HG03571 (cell line): ENCODE results near the gene SERPIND1.
"Not testable (repeated sequence)": the region's sequence is repeated elsewhere in the genome, so short reads cannot be mapped to it uniquely, and the experiment has no call there.

Experiments used
- ATAC-seq: cut with Tn5 transposase; IDR thresholded peaks from one replicate; pipeline ENCODE4 v1.9.1; 2021; ENCODE audit not compliant: unreplicated experiment

Gene SERPIND1

DNA sequence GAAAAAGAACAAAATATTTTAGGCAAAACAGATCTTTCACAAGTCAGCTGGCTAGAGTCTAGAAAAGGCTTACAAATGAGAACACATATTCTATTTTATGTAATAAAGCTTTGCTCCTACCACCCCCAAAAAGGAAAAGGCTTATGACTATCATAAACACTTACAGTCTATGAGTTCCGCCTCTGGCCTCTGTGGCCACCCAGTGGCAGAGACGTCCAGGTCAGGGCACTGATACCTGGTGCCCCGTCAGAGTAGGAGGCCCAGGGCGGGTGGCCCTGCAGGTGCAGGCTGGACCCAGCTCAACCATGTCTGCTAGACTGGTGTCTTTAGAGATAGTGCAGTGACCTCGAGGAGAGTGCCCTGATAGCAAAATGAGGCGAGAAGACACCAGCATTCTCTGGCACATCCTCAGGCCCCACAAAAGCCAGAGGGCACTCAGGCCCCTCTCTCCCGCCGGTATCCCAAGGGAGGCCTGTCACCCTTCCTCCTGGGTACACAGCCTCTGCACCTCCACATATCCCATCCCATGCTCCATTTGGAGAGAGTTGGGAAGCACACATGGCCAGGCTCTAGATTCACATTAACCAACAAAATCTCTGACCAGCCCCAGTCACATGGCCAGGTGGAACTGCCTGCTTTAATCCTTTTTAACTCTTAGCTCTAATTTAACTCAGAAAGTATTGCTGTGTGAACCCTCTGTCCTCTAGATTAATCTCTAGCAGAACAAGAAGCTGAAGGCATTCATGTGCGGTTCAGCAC lies 27.3 kb upstream of the SERPIND1 start:
- ATAC-seq, result no peak

DNA sequence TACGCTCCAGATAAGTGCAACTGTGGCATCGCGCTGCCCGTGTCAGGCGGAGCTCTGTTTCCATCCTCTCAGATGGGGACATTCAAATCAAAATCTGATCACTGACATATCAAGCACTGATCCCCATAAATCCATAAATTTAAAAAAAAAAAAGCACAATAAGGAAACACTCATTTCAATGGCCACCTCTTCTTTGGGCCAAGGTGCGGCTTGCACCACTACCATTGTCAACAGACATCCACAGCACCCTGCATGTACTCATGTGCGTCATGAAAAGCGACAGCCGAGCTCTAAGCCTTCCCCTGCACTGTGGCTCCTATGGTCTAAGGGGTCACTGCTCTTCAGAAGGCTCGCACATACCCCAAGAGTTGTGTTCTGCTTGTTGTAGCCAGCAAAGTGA lies 26.7 kb upstream of the SERPIND1 start:
- no peak for ATAC-seq

DNA sequence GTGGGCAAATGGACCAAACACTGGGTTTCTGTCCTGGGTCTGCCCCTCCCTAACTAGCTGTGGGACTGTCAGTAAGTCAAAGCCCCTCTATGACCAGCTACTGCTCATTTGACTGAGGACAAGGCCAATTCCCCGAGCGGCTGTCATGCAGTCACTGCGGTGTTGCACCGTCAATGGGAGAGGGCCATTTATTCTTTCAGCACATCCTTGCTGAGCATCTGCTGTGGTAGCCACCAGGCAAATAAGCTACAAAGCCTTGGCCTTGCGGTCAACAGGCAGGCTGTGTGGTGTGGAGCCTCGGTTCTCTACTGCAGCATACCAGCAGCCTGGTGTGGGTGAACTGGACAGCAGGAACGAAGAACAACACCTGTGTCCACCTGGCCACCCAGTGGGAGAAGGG lies 25.8 kb upstream of the SERPIND1 start:
- no peak for ATAC-seq

DNA sequence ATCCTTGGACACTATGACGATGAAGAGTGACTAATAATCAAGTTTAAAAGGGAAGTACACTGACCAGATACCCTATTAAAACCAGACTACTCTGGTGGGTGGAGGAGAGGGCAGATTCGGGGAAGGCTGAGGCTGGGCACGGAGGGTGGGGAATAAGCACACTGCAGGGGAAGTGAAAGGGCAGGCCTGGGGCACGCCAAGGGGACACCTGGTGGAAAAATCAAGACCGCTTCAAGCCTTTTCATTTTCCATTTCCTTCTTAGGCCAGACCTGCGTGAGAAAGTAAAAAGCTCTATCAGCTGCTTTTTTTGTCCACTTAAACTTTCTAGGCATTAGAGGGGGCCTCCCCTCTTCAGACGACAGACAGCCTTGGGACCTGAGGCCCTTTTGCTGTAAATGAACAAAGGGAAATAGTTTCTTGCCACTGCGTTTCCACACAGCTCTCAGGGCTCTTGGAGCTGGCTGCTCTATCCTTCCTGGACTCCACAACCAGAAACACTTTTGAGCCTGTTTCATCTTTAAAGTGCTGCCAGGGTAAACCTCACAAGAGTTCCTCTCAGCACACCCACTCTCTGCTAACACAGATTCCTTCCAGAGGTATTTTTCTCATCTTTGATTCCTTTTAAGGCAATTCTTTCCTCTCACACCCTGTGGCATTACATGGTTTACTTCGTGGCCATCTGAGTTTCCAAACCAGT lies 25.0 kb upstream of the SERPIND1 start:
- ATAC-seq, result peak; percentile 39

DNA sequence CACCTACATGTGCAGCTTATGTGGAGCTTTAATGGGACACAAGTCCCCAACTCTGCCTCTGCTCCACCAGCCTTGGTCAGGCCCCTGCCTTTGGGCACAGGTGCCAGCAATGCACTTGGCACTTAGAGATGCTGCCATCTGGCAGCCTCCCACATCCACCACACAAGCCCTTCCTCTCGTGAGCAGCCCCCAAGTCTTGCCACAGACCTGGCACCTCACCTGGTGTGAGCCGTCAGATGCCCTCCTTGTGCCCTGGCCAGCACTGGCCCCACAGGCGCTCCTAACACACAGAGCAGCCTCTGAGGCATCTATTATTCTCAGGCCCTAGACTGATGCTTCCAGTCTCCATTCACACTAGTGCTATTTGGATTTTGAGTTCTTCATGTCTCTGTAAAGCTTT lies 24.5 kb upstream of the SERPIND1 start:
- no peak for ATAC-seq

DNA sequence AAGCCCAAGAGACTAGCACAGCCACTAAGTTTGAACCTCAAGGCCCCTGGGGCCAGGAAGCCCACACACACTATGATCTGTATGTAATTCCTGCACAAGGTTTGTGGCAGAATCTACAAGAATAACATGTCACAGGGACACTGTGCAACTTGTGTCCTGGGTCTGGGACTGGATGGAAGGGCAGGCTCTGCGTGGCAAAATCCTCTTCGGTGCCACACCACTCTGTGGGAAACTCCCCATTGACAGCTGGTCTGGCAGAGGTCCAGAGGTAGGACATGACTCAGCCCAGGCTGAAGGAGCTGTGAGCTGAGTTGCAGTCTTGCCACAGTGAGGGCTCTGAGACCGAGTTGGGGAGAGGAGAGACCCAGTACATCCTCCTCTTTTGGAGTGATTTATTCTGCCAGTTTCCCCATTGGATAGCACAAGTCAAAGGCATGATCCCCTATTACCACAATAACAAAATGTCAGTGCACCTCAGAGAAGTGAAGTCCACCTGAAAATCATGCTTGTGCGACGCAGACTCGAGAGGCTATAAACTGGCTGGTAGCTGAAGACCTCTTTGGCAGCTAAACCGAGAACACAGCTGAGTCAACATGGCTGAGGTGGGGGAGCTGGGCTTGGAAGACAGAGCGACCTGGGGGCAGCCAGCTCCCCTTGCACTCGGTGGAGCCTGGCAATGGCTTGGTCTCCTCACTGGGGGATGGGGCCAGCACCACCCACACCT lies 23.3 kb upstream of the SERPIND1 start:
- ATAC-seq, result peak; percentile 52

DNA sequence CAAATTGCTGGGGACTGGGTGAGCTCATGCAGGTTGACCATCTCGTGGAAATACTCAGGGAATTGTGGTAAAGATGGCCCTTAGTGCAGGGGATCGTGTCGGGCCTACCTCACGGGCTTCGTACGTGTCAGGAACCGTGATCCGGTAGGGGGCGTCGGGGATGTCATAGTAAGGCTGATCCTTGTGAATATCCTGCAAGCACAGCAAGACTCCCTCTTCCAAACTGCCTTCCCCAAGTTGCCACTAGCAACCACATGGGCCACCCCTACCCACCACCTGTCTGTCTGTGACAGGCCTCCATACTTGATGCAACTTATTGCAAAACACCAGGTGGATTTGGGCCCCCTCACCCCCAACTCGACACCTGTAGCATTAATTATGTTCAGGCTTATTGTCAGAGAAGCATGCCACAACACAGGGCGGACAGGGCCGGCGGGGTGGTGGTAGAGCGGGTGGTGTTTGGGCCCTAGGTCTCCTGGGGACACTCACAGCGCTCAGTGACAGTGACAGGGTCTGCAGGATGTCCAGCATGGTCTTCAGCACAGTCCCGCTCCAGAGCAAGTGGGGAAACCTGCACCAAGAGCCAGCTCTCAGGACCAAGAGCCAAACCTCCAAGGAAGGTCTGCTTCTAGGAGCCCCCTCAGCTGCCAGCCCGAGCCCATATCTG lies 22.6 kb upstream of the SERPIND1 start:
- no peak for ATAC-seq

DNA sequence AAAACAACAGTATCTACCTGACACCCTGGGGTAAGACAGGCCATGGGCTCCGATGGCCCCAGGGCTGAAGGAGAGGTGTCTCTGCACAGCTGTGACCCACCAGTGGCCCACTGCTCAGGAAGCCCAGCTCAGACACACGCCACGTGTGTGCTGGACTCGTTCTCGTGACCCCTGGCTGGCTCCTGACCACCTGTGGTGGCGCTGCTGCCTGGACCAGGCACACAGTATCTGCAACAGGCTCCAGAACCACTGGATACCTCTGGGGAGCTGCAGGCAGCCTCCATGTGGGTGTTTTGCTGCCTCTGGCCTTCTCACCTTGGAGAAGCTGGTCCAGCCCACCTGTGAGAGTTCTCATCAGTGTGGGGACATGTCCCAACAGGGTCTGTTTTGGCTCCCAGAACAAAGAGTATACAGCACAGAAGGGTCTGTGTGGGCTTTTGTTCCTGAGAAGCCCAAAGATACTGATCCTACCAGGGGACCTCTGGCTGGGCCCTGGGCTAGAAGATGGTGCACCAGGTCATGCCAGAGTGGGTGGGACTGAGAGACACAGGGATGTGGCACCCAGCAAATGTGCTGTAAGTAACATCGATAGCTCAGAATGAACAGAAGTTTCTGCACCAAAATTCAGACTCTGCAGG lies 21.7 kb upstream of the SERPIND1 start:
- ATAC-seq, result no peak

DNA sequence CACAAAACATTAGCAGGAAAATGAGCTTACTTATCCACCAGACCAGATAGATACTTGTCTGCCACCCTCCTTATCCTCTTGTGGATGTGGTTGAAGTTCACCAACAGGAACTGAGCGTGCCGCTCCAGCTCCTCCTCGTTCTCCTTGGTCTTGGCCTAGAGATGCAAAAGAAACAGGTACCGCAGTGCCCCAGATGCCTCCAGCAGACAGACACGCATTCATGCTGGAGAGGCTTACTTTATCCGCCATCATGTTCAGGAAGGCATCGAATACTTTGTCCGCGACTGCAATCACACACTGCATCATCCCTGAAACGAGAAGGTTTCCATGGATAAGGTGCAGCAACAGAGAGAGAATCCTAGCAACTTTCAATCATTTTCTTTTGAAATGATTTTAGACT lies 21.0 kb upstream of the SERPIND1 start:
- no peak for ATAC-seq

DNA sequence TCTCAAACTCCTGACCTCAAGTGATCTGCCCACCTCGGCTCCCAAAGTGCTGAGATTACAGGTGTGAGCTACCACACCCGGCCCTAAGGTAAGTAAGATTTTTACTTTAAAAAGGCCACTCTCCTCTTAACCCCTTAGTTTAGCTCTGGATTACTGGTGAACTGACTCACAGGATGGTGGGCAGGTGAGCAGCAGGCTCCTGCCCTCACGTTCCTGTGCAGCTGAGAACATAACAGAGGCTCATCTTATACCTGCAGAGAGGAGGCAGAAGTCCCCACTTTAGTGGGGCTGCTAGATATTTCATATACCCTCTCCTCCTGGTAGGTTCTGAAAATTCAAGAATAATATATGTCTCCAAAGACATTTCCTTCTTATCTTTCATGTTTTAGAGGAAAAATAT lies 17.1 kb upstream of the SERPIND1 start:
- ATAC-seq, result no peak

DNA sequence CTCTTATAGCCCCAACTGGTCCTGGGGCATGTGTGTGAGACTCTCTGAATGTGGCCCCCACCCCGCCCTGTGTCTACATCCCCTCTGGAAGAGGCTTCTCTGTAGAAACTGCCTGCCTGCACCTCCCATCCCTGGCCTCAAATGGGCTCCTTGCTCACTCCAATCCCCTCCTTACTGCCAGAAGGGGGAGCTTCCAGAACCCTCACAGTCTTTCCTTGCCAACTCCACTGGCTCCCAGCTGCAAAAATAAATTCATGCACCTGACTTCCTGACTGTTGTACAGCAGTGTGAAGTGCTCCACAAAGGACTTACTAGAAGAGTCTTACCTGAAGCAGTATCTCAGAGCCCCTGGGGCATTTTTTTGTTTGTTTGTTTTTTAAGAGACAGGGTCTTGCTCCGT lies 15.2 kb upstream of the SERPIND1 start:
- no peak for ATAC-seq

DNA sequence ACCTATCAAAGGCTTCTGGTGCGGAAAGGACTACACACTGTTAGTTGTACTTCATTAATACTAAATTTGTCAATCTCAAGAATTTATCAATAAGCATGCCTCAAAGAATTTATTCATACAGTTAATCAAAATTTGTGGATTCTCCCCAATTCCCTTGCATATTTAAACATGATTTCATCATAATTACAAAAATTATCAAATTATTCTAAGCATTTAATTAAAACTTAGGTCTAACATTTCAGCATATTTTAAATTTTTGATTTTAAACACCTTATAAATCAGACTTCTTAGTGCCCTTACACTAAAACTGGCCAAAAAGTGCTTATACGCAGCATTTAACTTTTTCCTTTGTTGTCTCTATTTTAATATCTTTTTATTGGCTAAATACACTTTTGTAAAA lies 13.8 kb upstream of the SERPIND1 start:
- no peak for ATAC-seq

DNA sequence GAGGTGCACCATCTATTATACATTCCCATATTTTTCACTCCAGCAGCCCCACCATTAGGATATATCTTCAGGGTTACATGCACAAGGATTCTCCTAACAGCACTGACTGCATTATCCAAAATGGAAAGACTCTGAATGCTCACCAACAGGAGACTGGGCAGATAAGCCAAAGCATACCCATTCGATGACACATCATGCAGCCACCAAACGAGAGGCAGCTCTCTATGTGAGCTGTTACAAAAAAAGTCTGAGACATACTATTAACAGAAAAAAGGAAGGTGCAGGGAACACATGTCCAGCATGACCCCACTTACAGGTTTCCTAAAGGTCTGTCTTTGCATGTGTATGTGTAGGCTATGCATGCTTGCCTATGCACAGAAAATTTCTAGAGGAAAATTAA lies 12.4 kb upstream of the SERPIND1 start:
- ATAC-seq, result no peak

DNA sequence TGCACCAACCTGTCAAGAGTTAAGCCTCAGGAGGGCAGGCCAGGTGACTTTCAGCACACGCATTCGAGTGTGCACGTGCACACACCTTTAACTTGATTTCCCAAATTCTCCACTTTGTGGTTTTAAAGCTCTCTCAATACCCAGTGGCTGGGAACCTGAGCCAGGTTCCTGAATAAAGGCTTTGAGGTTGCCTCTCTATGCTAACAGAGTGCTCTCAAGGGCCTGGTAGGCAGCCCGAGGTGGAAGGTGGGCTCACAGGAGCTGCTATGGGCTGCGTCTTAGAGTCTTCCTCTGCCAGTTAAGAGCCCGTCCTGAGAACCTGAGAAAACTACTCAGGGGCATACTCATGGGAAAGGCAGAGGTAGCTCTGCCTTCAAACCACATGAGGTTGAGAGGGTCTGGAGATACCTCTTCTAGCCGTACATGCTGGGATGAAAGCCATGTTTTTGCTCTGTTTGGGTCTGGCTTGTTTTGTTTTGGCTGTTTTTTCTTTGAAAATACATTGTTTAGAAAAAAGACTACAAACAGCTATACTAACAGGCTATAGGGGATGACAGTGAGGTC lies 11.6 kb upstream of the SERPIND1 start:
- ATAC-seq, result no peak

DNA sequence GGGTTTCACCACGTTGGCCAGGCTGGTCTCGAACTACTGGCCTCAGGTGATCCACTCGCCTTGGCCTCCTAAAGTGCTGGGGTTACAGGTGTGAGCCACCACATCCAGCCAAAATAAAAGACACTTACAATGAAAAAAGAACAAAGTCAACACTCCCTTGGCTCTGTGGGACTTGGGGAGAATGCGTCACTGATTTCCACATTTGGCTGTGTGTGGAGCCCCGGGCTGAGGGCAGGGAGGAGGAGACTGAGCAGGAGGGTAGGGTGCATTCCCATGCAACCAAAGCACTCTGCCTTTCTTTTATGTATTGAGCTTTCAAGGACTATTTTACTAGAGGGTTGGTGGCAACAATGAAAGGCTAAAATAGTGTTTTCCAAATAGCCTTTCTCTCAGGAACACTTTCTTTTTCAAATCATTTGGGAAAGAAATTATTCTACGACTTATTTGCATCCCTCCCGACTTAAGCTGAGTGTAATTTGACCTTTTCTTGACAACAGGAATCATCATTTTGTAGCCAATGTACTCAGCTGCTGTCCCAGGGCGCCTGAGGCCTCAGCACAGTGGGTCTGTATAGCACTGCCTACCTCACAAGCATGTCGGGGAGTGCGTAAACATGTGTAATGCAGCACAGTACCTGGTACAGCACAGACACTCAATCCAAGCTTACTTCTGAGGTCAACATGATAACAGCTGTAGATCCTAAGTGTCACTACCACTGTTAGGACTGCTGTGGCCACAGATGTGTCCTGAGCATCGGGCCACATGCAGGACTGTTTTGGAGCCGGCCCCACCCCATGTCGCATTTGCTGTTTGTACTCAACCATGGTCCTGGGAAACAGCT lies 10.1 kb upstream of the SERPIND1 start:
- no peak for ATAC-seq

DNA sequence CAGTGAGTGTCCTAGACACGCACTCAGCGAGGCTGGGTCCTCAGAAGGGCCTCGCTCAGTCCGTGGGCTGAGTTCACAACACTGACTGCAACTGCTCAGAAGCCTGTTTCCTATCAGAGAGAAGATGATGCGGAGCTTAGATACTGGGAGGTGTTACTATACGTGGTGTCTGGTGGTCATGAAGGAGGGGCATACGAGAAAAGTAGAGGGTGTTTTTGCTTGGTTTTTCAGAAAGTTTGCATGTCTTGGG lies 9.5 kb upstream of the SERPIND1 start:
- no peak for ATAC-seq

DNA sequence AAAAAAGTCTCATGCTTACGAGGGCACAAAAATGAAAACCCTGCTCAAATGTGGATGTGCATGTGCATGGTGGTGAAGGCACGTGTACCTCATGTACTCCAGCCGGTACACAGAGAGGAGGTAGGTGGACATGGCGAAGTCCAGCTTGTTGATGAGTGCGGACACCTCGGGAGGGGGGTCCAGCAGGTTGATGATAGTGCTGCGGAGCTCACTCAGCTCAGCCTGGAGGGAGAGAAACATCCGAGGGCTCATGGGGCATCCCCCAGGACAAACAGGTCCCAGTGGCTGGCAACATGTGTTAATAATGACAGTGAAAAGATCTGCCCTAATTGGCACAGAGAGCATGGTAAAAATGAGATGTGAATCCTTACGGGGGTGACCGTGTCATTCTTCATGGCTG lies 9.2 kb upstream of the SERPIND1 start:
- ATAC-seq, result no peak

DNA sequence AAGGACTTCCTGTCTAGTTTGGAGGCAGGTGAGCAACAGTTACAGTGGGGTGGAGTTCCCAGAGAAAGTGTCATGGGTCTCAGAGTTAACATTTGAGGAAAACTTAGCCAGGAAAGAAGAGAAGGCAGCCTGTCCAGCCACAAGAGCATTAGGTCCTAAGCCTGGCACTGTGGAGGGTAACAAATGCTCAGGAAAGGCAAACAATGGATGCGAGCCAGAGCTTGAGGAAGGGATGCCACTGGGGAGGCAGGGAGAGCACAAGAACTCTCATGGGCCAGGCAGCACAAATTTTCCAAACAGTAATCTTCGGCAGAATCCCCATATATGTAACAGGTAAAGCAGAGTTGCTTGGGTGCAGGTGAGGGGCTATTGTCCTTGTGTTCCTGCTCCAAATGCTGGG lies 8.0 kb upstream of the SERPIND1 start:
- no peak for ATAC-seq

DNA sequence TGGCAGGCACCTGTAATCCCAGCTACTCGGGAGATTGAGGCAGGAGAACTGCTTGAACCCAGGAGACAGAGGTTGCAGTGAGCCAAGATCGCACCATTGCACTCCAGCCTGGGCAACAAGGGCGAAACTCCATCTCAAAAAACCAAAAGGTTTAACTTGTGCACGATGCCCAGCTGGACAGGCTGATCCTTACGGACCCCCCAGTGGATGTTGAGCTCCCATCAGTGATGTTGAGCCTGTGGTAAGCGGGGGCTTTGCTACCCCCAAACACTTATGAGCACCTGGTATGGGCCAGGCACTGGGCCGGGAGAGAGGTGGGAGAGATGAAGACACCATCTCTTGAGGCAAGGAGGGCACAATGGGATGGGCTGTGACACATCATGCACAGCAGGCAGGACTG lies 7.4 kb upstream of the SERPIND1 start:
- no peak for ATAC-seq

DNA sequence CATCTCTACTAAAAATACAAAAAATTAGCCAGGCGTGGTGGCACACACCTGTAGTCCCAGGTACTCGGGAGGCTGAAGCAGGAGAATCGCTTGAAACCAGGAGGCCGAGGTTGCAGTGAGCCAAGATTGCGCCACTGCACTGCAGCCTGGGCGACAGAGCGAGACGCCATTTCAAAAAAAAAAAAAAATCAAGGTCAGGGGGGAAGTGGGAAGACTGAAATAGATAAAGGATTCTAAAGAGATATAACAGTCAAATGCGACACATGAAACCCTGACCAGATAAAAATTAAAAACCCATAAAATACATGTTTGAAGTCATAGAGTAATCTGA lies 4.5 kb upstream of the SERPIND1 start:
- not testable (repeated sequence) for ATAC-seq
